Gastrocnemius medialis (tissue), 4 donors: ENCODE data around the gene ARRDC2.
A peak's percentile ranks its signal among the peaks of the same experiment; 100 is the strongest.

Experiments used
- CTCF ChIP-seq, 5 experiments: fragments of 450-650 bp in 3 of 5; fragments of 200-600 bp in 2 of 5; sonication (generic) in 2 of 5; IDR thresholded peaks in 4 of 5; conservative IDR thresholded peaks in 1 of 5; 1 replicate in 4 of 5; 2 replicates in 1 of 5; pipeline ENCODE4 v1.5.1; 2016 to 2019; ENCODE audit warnings: antibody characterized with exemption in 5 of 5, mild to moderate bottlenecking in 3 of 5, moderate library complexity in 3 of 5
- POLR2A ChIP-seq, 2 donors: fragments of 450-650 bp; IDR thresholded peaks; one replicate each; pipeline ENCODE4 v1.6.1; 2017; ENCODE audit warnings: antibody characterized with exemption in 2 of 2, mild to moderate bottlenecking in 2 of 2, moderate library complexity in 2 of 2

- TF ChIP-seq CTCF (IDR thresholded peaks at IDR 0.05 in 4 of 5, conservative IDR thresholded peaks at IDR 0.05 in 1 of 5) (no peak), POLR2A (IDR thresholded peaks at IDR 0.05) (peak; percentile 28 to 70)
These were observed 41.4 kb downstream of the ARRDC2 start for GRCh38 chr19:18049385-18049784.
